Measurements from ENCODE around the gene ACADVL. TPM values are rescaled to one million over a fixed set of nuclear protein-coding genes. Genes with fewer than 3 reads are reported as not detected.

Gene ACADVL
- total RNA-seq, 1 experiment from 2014 or later = 558 TPM

DNA sequence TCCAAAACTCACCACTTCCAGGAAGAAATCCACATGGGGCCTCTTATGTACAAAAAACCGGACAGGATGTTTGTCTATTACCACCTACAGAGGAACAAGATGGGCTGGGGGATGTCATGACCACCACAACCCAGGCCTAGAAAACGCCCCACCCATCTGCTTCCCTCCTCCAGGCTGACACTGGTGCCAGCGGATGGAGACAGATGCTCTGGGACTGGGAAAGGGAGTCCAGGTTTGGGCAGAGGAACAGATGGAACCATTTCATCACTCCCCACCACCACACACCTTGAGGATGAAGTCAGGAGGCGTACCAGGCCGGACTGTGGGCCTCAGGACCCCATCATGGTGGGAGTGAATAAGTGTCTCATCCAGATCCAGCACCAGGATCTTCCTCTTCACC, 27.0 kb downstream of the ACADVL start:
- Histone ChIP-seq H3F3A (ENCODE audit: low read length, unreplicated experiment) (no peaks in the 10 kb centered on the region), H3K27me3 (ENCODE audit: low read length) (no peaks in the 10 kb centered on the region), H3K9me3 (ENCODE audit: low read length) (no peaks in the 10 kb centered on the region), H3K36me3 (ENCODE audit: low read depth, low read length) (peaks cover 5% of the 10 kb centered on the region; the same call in 1 of the 2 replicates), H4K20me1 (ENCODE audit: low read length) (0 out of 2 replicates have a peak, but pooled peaks cover 5% of the 10 kb centered on the region), H2AFZ (ENCODE audit: low read length) (no peak overlapping the region), H3K4me1 (ENCODE audit: insufficient read depth, low read length) (peaks cover 8% of the 10 kb centered on the region; the same call in 1 of the 2 replicates), H3K27ac (ENCODE audit: low read length) (no peak overlapping the region), H3K79me2 (ENCODE audit: low read length) (peaks cover 54% of the 10 kb centered on the region), H3K4me2 (ENCODE audit: low read length) (no peak overlapping the region), H3K9ac (ENCODE audit: low read length) (no peak overlapping the region), H3K9me2 (replicated peaks; ENCODE audit: low read length) (no peaks in the 10 kb centered on the region), H3K4me3 (ENCODE audit: low read length) (no peak overlapping the region)
- intact Hi-C loops (cut with micrococcal nuclease) = no loop called here
- no peak for DNase-seq
- no peak for ATAC-seq
- CTCF ChIA-PET = no interaction called here
- no TSS peak for BruUV-seq (replicated peaks)
- TF ChIP-seq, protein P1, sequence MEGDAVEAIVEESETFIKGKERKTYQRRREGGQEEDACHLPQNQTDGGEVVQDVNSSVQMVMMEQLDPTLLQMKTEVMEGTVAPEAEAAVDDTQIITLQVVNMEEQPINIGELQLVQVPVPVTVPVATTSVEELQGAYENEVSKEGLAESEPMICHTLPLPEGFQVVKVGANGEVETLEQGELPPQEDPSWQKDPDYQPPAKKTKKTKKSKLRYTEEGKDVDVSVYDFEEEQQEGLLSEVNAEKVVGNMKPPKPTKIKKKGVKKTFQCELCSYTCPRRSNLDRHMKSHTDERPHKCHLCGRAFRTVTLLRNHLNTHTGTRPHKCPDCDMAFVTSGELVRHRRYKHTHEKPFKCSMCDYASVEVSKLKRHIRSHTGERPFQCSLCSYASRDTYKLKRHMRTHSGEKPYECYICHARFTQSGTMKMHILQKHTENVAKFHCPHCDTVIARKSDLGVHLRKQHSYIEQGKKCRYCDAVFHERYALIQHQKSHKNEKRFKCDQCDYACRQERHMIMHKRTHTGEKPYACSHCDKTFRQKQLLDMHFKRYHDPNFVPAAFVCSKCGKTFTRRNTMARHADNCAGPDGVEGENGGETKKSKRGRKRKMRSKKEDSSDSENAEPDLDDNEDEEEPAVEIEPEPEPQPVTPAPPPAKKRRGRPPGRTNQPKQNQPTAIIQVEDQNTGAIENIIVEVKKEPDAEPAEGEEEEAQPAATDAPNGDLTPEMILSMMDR (conservative IDR thresholded peaks at IDR 0.05; ENCODE audit: low read depth, low read length) = no peak
- TF ChIP-seq EZH2 (IDR thresholded peaks at IDR 0.05; ENCODE audit: low read length, unreplicated experiment) (no peak), EZH2phosphoT487 (IDR thresholded peaks at IDR 0.05; ENCODE audit: borderline replicate concordance, low read length) (no peak)
- POLR2A ChIA-PET (ENCODE audit: unreplicated experiment) = no interaction called here

GRCh38 chr17:7248796-7249195, 29.1 kb downstream of the ACADVL start:
- H3K27ac ChIP-seq (ENCODE audit: low read length) = no peak overlapping the region
- peaks cover 62% of the 10 kb centered on the region for H3K79me2 ChIP-seq (ENCODE audit: low read length)
- H2AFZ ChIP-seq (ENCODE audit: low read length) = no peak overlapping the region
- no TSS peak for BruUV-seq (replicated peaks)
- ATAC-seq (no peak), DNase-seq (no peak)
- H3K9me3 ChIP-seq (ENCODE audit: low read length) = no peaks in the 10 kb centered on the region
- POLR2A ChIA-PET (ENCODE audit: unreplicated experiment) = no interaction called here
- no peaks in the 10 kb centered on the region for H3F3A ChIP-seq (ENCODE audit: low read length, unreplicated experiment)
- TF ChIP-seq EZH2phosphoT487 (IDR thresholded peaks at IDR 0.05; ENCODE audit: borderline replicate concordance, low read length) (no peak), EZH2 (IDR thresholded peaks at IDR 0.05; ENCODE audit: low read length, unreplicated experiment) (no peak)
- TF ChIP-seq, protein P1 (conservative IDR thresholded peaks at IDR 0.05; ENCODE audit: low read depth, low read length) = no peak
- H3K9ac ChIP-seq (ENCODE audit: low read length) = no peak overlapping the region
- intact Hi-C loops (cut with micrococcal nuclease) = no loop called here
- H3K4me3 ChIP-seq (ENCODE audit: low read length) = 0 out of 2 replicates have a peak overlapping the region, but pooled peaks have one; percentile 92
- peaks cover 5% of the 10 kb centered on the region; the same call in 1 of the 2 replicates for H3K36me3 ChIP-seq (ENCODE audit: low read depth, low read length)
- CTCF ChIA-PET = no interaction called here
- no peaks in the 10 kb centered on the region for H3K27me3 ChIP-seq (ENCODE audit: low read length)
- no peaks in the 10 kb centered on the region for H3K9me2 ChIP-seq (replicated peaks; ENCODE audit: low read length)
- peak overlapping the region; percentile 93; the same call in 1 of the 2 replicates for H3K4me2 ChIP-seq (ENCODE audit: low read length)
- H4K20me1 ChIP-seq (ENCODE audit: low read length) = 0 out of 2 replicates have a peak, but pooled peaks cover 5% of the 10 kb centered on the region
- H3K4me1 ChIP-seq (ENCODE audit: insufficient read depth, low read length) = peaks cover 12% of the 10 kb centered on the region; the same call in 1 of the 2 replicates

GRCh38 chr17:7249214-7249613, 29.5 kb downstream of the ACADVL start:
- Histone ChIP-seq H3K4me1 (ENCODE audit: insufficient read depth, low read length) (peaks cover 16% of the 10 kb centered on the region), H3K27me3 (ENCODE audit: low read length) (no peaks in the 10 kb centered on the region), H3K9me2 (replicated peaks; ENCODE audit: low read length) (no peaks in the 10 kb centered on the region), H4K20me1 (ENCODE audit: low read length) (0 out of 2 replicates have a peak, but pooled peaks cover 5% of the 10 kb centered on the region), H3K79me2 (ENCODE audit: low read length) (peaks cover 66% of the 10 kb centered on the region), H2AFZ (ENCODE audit: low read length) (no peak overlapping the region), H3K4me3 (ENCODE audit: low read length) (peak overlapping the region; percentile 92; the same call in 1 of the 2 replicates), H3K9ac (ENCODE audit: low read length) (no peak overlapping the region), H3K36me3 (ENCODE audit: low read depth, low read length) (peaks cover 5% of the 10 kb centered on the region; the same call in 1 of the 2 replicates), H3K9me3 (ENCODE audit: low read length) (no peaks in the 10 kb centered on the region), H3K4me2 (ENCODE audit: low read length) (peak overlapping the region; percentile 93), H3F3A (ENCODE audit: low read length, unreplicated experiment) (no peaks in the 10 kb centered on the region), H3K27ac (ENCODE audit: low read length) (no peak overlapping the region)
- ATAC-seq (no peak), DNase-seq (no peak)
- POLR2A ChIA-PET (ENCODE audit: unreplicated experiment) = interaction anchor here (0.6 kb wide), 1 partner anchor 25 kb away, joined by 3 read pairs; no protein-coding TSS in a partner anchor
- no TSS peak for BruUV-seq (replicated peaks)
- CTCF ChIA-PET = no interaction called here
- TF ChIP-seq, protein P1 (conservative IDR thresholded peaks at IDR 0.05; ENCODE audit: low read depth, low read length) = no peak
- TF ChIP-seq EZH2 (IDR thresholded peaks at IDR 0.05; ENCODE audit: low read length, unreplicated experiment) (no peak), EZH2phosphoT487 (IDR thresholded peaks at IDR 0.05; ENCODE audit: borderline replicate concordance, low read length) (no peak)
- intact Hi-C loops (cut with micrococcal nuclease) = no loop called here

All from PC-3 (cell line).